Stimulated activated CD8-positive, alpha-beta memory T cell treated with anti-CD3 and anti-CD28 coated beads, Interleukin-2, amount 100 ng/mL, for 1 hour (primary cell): ENCODE measurements around the gene DOC2A.
"Not testable (repeated sequence)": the region's sequence is repeated elsewhere in the genome, so short reads cannot be mapped to it uniquely, and the experiment has no call there.

Experiments
- DNase-seq, 2 donors: peaks; one replicate each; pipeline ENCODE4 v3.0.0-alpha.2; 2020; ENCODE audit warnings: low read depth in 2 of 2

DOC2A gene

DNA sequence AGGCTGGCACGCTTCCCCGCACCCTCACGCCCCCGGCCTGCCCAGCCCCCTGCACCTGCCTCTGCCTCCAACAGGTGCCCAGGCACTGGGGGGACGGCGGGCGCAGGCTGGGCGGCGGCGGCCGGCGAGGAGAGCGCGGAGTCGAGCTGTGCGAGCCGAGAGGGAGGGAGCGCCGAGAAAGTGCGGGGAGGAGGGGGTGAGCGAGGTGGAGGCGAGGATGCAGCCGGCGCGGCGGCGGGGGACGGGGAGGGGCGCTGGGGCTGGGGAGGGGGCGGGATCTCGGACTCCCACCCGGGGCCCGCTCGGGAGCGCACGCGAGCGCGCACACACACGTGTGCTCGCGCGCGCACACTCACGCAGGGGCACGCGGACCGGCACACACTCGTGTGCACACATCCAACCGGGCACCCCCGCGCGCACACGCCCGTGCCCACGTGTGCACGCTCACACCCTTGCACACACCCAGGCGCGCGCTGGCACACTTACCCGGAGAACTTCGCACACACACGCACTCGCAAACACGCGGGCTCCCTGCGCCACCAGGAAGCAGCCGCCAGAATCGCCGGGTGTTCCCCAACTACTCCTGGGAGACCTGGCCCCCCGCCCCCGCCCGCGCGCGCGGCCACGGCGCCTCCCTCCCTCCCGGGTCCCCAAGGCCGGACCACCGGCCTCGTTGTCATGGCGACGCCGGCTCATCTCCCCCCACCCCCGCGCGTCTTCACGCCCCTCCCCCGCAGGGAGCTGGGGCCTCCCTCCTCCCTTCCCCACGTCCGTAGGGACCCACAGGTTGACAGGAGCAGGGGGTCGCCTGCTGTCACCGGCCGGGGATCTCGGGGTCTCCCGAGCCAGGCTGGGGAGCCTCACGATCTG lies at the start of gene DOC2A:
Gene DOC2A (minus strand): TSS at position 184 of the 870 bp plus-strand sequence. CDS start 805 bp downstream, outside the sequence.
- DNase-seq: no peak

DNA sequence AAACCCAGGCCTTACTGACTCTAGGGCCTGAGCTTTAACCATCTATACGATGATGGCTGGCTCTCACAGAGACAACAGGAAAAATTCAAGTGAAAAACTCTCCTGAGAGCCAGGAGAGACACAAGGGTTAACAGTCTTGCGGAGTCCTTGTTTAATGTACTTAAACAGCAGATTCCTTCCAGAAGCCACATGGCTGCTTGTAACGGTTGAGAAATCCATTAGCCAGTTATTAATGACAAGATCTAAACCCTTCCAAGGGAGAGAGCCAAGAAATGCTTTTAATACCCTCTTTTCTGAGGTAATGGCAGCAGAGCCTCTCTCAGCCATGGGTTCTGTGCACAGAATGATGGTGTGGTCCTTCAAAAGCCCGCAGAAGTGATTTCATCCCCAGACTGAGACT lies 49.5 kb upstream of the DOC2A start:
- DNase-seq: no peak

DNA sequence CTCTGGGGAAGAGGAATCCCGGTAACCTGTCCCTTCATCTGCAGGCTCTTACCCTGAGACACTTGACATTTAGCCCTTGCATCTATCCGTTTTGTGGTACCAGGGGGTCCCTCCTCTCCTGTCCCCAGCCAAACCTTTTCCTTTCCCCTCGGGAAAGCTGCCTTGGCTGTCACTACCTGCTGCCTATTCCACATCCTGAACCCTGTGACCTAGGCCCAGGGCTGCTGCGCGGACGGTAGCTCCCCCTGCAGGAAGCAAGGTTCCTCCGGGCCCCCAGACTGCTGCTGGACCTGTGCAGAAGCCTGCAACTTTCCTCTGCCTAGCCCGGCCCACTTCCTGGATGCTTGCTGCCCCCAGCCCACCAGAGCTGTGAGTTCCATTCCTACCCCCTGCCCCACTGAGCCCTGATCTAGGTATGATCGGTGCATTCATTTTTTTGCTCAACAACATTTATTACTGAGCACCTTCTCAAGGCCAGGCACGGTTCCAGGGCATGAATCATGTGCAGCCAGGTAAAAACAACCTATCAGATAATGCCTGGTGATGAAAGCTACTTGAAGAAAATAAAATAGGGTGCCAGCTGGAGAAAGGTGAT lies 44.2 kb upstream of the DOC2A start:
- no peak for DNase-seq

DNA sequence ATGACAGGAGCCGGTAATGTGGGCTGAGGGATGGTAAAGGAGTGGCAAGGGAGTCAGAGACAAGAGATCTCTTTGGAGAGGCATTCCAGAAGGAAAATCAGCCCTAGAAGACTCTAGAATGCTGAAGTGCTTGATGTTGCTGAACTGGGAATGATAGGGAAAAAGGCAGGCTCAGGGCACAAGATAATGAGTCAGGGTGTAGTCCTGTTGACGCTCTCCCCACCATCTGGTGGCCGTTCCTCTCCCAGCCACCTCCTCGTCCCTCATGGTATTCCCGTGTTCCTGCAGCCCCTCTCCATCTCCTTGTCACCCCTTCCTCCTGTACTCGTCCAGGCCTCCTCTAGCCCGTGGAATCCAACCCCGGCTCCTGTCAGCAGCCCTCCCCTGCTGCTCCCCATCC lies 43.6 kb upstream of the DOC2A start:
- DNase-seq: no peak

DNA sequence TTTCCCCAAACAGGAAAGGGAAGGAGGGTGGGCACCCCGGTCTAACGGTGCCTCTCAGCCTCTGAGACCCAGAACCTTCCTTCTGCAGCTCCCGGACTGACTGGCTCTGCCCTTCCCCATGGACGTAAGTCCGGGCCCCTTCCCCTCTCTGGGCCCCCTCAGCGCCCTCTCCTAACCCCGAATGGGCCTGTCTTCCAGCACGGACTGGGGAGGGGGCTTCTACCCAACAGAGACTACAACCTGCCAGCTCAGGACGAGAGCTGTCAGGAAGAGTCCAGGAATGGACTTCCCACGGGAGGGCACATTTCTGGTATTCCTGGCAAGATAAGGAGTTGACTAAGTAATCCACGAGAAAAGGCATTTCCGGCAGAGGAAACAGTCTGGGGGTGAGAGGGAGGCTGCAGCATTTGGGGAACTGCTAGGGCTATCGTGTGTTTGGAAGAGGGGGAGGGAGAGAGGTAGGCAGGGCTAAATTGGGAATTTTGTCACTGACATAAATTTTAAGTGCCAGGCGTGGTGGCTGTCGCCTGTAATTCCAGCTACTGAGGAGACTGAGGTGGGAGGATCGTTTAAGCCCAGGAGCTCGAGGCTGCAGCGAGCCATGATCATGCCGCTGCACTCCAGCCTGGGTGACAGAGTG lies 42.7 kb upstream of the DOC2A start:
- DNase-seq: no peak

DNA sequence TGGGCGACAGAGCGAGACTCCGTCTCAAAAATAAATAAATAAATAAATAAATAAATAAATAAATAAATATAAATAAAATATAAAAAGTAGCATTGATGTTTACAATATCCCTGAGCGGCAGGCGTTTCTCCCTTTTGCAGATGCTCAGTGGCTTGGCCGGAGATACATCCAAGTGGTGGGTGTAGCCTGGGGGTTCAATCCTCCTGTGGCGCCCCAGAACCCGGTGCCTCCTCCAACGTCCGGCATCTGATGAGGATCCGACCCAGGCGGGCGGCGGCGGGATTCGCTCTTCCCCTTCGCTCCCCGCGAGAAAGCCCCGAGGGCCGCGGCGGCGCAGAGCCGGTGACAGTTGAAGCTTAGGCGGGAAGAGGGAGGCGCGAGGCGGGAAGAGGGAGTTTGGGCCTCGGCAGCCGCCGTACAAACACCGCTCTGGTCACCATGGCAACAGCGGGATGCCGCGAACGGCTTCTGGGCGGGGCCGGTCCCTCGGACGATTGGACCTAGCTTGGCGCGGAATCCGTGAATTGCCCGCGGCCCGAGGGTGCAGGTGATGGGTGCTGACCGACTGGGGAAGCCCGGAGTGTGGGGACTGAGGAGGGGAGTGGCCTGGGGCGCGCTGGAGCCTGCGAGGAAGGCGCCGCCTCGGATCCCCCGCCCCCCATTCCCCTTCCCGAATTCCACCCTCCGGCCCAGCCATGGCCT lies 42.0 kb upstream of the DOC2A start:
- peak; percentile 83 to 84 for DNase-seq

DNA sequence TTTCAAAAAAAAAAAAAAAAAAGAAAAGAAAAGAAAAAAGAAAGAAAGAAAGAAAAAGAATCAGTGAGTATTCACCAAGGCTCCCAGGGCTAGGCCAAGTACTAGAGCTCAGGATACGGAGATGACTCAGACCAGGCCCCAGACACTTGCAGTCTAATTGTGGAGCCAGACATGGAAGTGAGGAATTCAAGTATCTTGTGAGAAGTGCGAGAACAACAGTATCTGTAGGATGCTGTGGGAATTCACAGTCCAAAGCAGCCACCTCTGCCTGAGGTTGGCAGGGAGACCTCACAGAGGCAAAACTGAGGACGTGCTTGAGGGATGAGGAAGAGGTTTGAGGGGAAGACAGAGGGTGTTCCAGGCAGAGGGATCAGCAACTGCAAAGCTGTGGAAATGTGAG lies 40.7 kb upstream of the DOC2A start:
- DNase-seq: no peak

DNA sequence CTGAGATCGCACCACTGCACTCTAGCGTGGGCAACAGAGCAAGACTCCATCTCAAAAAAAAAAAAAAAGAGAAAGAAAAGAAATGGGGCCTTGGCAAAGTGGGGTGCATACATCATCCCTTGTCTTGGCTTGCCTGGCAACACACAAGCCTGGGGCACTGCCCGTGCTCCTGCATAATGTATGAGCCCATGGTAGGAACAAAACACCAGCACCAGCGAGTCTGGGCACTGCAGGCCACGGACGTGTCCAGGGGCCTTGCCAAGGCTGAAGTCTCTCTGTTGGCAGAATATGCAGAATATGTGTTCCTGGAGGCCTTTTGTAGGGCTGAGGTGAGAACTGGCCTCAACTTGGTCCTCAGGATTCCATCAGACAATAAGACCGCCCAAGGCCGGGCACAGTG lies 39.0 kb upstream of the DOC2A start:
- no peak for DNase-seq

DNA sequence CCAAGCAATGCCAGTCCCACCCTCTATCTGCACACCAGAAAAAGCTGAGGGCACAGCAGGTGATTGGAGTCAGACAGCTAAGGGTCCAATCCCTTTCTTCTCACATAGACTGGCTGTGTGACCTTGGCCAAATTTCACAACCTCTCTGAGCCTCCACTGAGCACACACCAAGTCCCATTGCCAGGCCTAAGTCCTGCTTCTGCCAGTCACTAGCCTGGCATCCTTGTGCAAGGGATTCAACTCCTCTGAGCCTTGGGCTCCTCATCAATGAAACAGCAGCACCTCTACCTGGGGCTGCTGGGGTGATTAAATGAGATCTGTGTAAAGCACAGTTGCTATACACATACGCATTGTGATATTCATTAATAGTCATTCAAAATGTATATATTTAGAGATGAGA lies 35.8 kb upstream of the DOC2A start:
- DNase-seq: no peak

DNA sequence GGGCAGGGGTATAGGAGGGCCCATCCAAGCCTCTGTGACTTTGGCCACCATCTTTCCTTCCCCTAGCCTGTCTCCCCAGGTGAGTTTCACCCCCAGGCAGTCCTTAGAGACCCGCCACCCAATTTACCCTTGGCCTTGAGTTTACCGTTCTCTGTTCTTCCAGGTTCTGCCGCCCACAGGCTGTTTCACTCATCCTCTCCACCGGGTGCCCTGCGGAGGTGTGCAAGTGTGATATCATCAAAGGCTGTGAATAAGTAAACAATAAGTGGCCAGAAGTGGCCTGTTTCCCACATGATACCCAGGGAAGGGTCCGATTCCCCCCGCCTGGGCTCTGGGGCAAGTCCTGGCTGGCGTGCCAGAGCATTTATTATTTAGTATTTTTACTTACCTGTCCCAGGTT lies 35.4 kb upstream of the DOC2A start:
- no peak for DNase-seq

DNA sequence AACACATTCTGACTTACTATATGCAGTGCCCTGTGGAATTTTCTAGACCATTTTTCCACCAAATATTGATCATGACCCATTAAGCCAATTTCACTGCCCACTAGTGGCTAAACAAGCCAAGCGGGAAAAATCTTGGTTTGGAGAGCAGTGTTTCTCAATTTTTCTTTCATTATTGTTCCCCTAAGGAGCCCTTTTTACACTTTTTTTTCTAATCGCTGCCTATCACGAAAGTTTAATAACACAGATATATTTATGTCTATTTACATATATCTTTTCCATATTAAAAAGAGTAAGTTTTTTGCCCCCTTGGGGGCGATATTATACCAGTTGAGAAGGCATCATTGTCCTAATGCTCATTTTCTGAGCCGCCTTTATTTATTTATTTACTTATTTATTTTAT lies 31.0 kb upstream of the DOC2A start:
- no peak for DNase-seq

DNA sequence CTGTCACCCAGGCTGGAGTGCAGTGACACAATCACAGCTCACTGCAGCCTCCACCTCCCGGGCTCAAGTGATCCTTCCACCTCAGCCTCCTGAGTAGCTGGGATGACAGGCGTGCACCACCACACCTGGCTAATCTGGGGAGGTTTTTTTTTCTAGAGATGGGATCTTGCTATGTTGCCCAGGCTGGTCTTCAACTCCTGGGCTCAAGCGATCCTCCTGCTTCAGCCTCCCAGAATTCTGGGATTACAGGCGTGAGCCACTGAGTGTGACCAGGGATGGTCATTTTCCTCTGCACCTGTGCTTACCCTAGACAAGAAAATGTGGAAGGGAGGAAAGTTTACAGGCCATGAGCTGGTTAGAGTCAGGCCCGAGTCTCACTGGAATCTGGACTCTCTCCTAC lies 29.9 kb upstream of the DOC2A start:
- not testable (repeated sequence) for DNase-seq

DNA sequence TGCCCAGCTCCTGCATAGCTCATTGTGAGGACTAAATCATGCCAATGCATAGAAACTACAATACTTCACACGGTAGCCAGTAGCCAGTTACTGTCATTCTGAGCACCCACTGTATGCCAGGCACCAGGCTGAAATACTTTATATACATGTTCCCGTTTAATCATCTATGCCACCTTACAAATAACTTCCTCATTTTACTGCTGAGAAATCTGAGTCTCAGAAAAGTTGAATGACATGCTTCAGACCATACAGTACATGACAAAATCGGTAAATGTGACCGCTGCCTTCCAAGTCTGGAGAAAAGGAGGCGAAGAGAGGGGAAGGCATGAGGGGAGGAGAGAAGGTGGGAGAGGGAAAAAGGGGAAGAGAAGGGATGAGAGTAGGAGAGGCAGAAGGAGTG lies 29.4 kb upstream of the DOC2A start:
- DNase-seq: no peak

DNA sequence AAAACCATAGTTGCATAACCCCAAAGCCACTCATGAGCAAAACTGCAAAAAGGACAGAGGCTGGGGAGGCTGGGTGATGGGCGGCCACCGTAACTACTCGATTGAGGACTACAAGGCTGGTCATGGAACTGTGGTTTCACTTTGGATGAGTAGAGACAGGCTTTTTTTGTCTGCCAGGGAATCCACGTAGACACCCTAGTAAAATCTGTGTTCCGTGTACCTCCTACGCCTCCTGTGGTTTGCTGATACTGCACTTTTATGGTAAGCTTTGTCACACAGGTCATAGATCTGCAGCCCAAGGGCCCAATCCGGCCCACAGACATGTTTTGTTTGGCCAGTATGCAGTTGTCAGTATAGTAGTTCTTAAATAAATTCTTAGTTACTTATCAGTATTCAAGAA lies 22.4 kb upstream of the DOC2A start:
- no peak for DNase-seq

DNA sequence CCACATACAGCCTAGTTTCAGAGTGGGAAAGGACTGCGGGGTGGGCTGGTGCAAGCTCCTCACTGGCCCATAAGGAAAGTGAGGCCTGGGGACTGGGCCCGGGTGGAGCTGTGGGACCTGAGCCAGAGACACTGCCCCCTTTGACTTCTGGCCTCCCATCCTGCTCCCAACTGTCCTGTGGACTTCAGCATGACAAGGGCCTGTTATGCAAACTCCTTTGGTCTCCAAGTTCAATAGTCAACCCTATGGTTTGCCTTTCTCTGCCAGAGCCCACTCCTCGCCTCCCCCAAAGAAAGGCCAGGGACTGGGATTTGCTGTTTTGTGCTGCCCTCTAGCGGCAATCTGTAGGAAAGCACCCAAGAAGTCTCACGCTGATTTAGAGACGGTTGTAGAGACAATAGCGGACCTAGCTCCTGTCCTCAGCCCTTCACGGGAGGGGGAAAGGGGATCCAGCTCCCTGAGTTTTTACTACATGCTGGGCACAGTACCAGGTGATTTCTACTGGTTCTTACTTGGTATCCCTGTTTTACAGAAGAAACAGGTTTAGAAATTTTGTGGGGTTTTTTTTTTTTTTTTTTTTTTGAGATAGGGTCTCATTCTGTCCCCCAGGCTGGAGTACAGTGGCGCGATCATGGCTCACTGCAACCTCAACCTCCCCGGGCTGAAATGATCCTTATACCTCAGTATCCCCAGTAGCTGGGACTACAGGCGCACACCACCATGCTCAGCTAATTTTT lies 21.4 kb upstream of the DOC2A start:
- DNase-seq: peak in 1 of 2 donors; percentile 33

DNA sequence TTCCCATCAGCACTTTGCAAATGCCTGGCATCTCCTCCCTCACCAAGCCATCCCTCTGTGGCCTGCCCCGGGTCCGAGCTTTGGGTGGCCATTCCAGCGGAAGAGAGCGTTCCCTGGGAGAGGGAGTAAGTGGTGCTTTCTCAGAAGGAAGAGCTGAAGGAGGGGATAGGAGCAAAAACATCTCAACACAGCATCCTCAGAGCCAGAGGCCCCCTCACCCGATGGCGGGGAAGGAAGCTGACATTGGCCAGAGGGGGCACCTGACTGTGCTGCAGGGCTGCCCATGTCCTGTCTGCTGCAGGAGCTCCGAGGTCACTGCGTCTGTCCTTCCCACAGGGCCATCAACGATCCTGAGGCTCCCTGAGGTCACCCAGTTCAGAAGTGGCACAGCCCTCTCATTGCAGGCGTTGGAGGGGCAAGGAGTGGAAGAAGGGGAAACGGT lies 20.7 kb upstream of the DOC2A start:
- no peak for DNase-seq

DNA sequence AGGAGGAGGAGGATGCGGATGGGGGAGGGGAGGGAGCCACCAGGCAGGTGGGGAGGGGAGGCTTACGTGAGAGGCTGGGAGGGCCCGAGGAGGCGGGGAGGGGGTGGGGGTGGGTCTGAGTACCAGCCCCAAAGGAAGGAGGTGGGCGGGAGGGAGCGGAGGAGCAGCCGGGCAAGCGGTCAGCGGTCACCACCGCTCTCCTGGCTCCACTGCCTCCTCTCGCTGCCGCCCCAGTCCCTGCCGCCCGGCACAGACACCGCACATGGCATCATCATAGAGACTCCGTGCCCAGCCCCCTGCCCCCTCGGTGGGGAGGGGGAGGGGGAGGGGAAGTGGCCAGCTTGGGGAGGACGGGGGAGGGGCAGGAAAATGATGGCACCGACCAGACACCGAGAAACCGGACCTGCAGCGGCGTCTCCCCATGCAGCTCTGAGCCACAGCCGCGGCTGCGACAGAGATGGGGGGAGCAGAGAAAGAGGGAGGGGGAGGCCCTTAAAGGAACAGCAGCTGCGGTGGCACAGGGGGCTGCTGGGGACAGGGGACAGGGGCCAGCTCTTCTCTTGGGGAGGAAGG lies 20.1 kb upstream of the DOC2A start, which contains the start of gene TLCD3B:
Gene TLCD3B (minus strand): TSS at position 431 of the 573 bp plus-strand sequence. CDS start 744 bp downstream, outside the sequence.
- DNase-seq: no peak

DNA sequence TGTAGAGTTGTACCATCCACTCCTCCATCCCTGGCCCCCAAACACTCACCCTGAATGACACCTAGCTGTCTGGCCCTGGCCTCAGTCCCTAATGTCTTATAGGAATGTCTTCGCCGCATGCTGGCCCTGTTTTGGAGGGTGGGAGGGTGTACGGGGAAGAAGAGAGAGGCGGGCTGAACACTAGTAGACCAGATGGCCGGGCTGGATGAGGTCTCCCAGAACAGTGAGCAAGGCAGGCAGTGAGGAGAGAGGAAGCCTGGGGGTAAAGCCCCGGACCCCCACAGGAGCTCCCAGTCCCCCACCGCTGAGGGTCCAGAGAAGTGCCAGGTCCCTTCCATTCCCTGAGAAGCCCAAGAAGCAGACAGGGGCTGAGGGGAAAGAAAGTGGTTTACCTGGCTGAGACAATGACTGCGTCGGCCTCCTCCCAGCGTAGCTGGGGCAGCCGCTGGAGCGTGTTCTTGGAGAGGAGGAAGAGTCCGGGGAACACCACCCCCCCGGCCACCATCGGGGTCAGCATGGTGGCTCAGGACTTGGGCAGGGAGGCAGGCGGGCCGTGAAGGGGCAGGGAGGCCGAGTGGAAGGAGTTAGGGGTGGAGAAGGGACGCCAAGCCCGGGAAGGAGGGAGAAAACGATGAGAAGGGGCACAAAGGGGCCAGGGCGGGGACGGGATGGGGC lies 19.3 kb upstream of the DOC2A start:
- DNase-seq: no peak

DNA sequence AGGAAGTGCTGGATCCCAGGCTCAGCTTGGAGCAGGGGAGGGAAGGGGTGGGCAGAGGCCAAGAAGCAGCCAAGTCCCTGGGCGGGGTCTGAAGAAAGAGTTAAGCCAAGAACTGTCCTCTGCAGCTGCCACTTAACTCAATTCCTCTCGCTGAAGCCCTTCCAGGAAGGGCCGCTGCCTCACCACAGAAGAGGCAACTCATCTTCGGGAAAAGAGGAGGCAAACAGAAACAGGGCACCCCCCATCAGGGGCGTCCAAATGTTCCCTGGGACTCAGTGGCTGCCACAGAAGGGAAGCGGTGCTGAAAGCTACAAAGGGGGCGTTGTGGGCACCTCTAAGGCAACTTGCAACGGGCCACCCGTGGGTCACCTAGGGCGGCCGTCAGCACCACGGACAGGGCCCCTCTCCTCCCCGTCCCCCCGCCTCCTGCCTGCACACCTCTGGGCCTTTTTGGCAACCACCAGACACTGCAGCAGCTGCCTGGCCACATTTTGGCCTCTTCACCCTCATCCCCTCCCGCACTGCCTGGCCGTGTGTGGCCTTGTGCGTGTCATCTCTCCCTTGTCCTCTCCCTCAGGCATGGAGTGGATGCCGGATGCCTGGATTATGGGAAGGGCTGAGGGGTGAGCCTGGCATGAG lies 17.7 kb upstream of the DOC2A start:
- no peak for DNase-seq
